HL-60/S4 treated with retinoic acid at 250 ng/mL for 4 days and 3 days (cell line): Measurements from ENCODE around the gene ARFIP2.
"Not testable (repeated sequence)": the region's sequence is repeated elsewhere in the genome, so short reads cannot be mapped to it uniquely, and the experiment has no call there.

Experiments
- in situ Hi-C: fragments of 300-500 bp; cut with MboI; formaldehyde crosslinking; loops from 2 replicates; pipeline ENCODE4 v1.7.0; 2022; ENCODE audit warnings: low sequenced_read_pairs

Gene ARFIP2

GRCh38 chr11:6481012-6481923, at the start of gene ARFIP2, which contains the start of gene TIMM10B:
TSS of gene ARFIP2 (minus strand) at chr11:6481331. CDS start at chr11:6480421, 910 bp downstream.
TSS of gene TIMM10B (plus strand) at chr11:6481501. CDS start at chr11:6481517, 16 bp downstream.
- in situ Hi-C loops, result no loop called here

GRCh38 chr11:6530848-6531247, 49.7 kb upstream of the ARFIP2 start:
- in situ Hi-C loops, result no loop called here

GRCh38 chr11:6529266-6529665, 48.1 kb upstream of the ARFIP2 start:
- in situ Hi-C loops, result no loop called here

GRCh38 chr11:6526411-6527135, 45.4 kb upstream of the ARFIP2 start:
- in situ Hi-C loops, result no loop called here

- in situ Hi-C loops, result no loop called here
Measured at GRCh38 chr11:6523253-6523652, 42.1 kb upstream of the ARFIP2 start.

GRCh38 chr11:6521946-6522345, 40.8 kb upstream of the ARFIP2 start:
- in situ Hi-C loops, result not testable (repeated sequence)

GRCh38 chr11:6520265-6520664, 39.1 kb upstream of the ARFIP2 start:
- in situ Hi-C loops, result no loop called here

GRCh38 chr11:6516865-6517264, 35.7 kb upstream of the ARFIP2 start:
- in situ Hi-C loops, result no loop called here

GRCh38 chr11:6505577-6506240, 24.6 kb upstream of the ARFIP2 start:
- in situ Hi-C loops, result no loop called here

GRCh38 chr11:6504166-6504565, 23.0 kb upstream of the ARFIP2 start:
- in situ Hi-C loops, result no loop called here

- in situ Hi-C loops, result no loop called here
Measured at GRCh38 chr11:6502382-6502781, 21.3 kb upstream of the ARFIP2 start.

- in situ Hi-C loops, result no loop called here
Measured at GRCh38 chr11:6498544-6498943, 17.4 kb upstream of the ARFIP2 start.

GRCh38 chr11:6498121-6498520, 17.0 kb upstream of the ARFIP2 start:
- in situ Hi-C loops, result no loop called here

GRCh38 chr11:6497069-6497839, 16.1 kb upstream of the ARFIP2 start, which contains the start of gene DNHD1:
TSS of gene DNHD1 (plus strand) at chr11:6497280. CDS start at chr11:6498216, 936 bp downstream.
- in situ Hi-C loops, result no loop called here

- in situ Hi-C loops, result no loop called here
Measured at GRCh38 chr11:6489306-6489705, 8.2 kb upstream of the ARFIP2 start.

GRCh38 chr11:6488821-6489220, 7.7 kb upstream of the ARFIP2 start:
- in situ Hi-C loops, result no loop called here

GRCh38 chr11:6488342-6488741, 7.2 kb upstream of the ARFIP2 start:
- in situ Hi-C loops, result no loop called here

- in situ Hi-C loops, result no loop called here
Measured at GRCh38 chr11:6486938-6487337, 5.8 kb upstream of the ARFIP2 start.

GRCh38 chr11:6486256-6486655, 5.1 kb upstream of the ARFIP2 start:
- in situ Hi-C loops, result no loop called here

- in situ Hi-C loops, result no loop called here
Measured at GRCh38 chr11:6485661-6486060, 4.5 kb upstream of the ARFIP2 start.
